ENCODE measurements around the gene DPYSL3.
"Not testable (repeated sequence)": the region's sequence is repeated elsewhere in the genome, so short reads cannot be mapped to it uniquely, and the experiment has no call there.

DPYSL3 gene

DNA sequence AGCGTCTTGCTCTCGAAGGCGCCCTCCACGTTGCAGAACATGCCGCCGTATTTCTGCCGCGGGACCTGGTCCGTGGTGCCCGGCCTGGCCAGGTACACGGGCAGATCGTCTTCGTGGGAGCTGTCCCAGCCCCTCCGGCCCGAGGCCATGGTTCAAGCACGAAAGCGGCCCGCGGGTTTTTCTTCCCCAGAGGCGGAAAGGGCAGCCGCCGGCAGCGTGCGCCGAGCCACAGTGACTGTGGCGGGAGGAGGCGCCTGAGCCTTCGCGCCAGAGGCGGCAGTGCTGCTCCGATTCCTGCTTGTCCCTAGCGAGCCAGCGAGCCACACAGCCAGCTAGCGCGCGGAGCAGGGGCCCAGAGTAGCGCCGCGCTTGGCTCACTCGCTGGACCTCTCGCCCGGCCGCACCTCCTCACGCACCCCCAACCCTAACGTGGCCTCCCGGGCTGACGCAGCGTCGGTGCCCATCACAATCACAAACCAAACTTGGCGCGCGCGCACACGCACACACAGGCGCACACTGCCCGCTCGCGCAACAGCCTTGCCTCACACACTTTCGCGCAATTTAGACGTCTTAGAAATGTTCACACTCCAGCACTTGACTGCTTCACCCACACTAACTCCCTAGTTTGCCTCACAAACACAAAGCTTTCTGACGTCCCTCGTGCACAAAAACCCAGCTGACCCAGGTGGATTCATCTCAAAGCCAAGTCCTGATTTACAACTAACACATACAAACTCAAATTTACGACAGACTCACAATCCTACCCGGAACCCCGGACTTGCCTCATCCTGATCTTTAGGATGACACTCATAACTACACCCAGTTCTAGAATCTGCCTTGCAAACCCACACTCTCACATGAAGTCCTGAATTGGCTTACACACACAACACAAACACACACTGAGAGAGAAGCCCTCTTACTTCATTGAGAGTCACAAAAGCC is at the start of gene DPYSL3:
DPYSL3 (minus strand) TSS at position 359 of the 942 bp plus-strand sequence; CDS start at position 149, 210 bp downstream.
- peak; percentile 77 for DNase-seq

DNA sequence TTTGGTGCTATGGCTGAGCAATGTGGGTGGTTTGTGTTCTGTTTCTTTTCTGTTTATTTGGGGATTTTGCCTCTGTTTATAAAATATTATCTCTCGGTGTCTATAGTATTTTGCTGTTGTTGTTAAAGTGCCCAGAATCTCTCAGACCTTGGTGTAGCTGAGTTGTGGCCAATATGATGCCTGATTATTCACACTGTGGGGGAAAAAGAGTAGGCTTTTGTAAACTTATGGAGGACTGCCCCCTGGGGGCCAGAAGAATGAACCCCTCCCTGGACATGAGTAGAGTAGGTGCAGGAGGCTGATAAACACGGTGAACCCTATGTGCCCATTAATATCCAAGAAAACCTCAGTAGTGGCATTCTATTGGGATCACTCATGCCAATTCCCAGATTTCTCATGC is 49.0 kb upstream of the DPYSL3 start:
- DNase-seq = peak; percentile 71

DNA sequence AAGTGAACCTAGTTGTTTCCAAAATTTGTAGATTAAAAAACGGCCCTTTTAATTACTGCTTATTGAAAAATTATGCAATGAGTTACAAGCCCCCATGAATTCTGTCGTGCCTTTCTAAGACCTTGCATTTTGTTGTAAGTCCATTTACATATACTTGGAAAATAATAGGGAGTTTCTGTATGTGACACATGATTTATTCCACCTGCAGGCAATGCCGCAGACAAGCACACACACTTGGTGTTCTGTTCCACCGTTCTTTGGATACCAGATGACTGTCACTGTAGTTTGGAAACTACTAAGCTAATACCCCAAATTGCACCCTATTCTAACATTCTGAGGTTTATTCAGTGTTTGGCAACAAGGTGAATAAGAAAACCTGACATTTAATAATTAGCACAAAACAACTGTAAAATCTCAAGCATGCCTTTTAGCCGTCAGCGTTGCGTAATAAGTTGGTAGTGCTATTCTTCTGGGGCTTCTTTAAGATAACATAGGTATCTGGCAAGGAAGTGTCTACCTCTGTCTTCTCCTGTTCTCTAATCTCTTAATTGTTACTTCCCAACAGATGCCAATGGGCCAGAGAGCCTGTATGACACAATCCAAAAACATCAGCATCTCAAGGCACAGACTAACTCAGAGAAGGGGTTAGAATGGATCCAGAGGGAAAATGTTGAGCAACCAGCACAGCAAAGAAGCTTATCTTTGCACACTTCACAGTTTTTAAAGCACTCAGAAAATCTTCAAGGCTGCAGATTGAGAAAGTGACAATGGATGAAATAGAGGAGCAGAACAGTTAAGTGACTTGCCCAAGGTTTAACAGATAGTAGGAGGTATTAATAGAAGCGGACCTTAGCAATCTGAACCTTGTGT is 48.2 kb upstream of the DPYSL3 start:
- DNase-seq = no peak

DNA sequence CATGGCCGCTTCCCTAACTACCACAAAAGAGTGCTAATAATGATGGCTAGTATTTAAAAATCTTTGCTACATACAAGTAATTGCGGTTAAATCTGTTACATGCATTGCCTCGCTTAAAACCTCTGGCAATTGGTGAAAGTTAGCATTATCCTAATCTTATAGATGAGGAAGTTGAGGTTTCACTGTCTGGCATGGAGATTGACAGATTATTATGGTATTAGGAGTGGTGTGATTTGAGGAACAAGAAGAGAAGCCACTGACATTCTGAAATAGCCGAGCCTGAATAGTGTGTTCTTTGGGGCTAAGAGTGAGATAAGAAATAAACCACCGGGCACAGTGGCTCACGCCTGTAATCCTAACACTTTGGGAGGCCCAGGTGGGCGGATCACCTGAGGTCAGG is 45.3 kb upstream of the DPYSL3 start:
- no peak for DNase-seq

DNA sequence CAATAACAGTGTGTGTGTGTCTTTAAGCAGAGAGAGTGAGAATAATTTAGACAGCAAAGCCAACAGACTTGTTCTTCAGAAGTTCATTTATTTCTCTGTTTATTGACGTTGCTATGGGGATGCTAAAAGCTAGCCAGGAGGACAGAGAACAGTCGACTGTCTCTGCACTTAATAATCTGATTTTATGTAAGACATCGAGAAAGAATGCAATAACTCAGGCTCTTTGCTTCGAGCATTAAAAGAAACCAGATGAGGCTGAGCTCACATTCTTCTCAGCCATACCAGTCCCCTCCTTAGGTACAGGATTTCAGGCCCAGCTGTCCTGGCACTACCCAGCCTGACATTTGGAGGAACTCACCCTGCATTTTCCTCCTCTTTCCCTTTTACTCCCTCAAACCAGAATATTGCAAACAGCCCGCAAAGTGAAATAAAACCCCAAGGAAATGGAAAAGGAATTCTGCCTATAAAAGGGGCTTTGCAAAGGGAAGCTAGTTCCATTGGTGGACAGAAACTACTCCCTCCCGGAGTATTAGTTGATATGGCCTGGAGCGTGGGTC is 44.5 kb upstream of the DPYSL3 start:
- peak; percentile 92 for DNase-seq

DNA sequence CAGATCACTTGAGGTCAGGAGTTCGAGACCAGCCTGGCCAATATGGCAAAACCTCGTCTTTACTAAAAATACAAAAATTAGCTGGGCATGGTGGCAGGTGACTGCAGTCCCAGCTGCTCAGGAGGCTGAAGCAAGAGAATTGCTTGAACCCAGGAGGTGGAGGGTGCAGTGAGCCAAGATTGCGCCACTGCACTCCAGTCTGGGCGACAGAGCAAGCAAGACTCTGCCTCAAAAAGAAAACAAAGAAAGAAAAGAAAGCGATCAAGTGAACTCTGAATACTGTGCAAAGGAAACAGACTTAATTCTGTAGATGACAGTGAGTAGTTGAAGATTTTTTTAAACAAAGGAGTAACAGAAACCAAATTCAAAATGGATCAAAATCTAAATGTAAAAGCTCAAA is 43.9 kb upstream of the DPYSL3 start:
- DNase-seq = not testable (repeated sequence)

DNA sequence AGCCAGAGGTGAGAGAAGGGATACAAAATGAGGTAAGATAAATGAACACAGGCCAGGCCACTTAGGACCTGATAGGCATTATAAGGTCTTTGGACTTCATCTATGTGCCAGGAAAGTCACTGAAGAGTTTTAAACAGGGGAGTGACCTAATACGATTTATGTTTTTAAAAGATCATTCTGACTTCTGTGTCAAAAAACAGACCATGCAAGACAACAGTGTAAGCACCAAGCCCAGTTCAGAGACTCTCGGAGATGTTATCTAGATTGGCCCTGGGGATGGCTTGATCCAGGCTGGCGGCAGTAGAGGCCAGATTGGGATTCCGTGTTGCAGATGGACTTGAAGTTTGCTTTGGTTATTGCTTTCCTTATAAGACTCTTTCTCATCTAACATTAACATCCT is 43.0 kb upstream of the DPYSL3 start:
- no peak for DNase-seq

DNA sequence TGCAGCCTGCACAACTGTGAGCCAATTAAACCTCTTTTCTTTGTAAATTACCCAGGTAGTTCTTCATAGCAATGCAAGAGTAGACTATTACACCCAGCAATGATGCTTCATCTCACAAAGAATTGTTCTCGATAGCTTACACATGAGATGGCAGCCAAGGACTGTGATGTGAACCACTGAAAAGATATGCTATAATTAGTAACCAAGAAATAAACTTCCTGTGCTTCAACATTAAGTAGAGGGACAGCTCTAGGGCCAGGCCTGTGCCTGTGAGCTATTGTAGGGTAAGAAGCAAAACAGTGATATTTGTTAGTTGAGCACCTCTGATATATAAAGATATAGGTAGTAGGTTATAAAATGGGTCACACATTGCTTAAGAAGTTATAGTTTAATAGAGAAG is 41.8 kb upstream of the DPYSL3 start:
- DNase-seq = no peak

DNA sequence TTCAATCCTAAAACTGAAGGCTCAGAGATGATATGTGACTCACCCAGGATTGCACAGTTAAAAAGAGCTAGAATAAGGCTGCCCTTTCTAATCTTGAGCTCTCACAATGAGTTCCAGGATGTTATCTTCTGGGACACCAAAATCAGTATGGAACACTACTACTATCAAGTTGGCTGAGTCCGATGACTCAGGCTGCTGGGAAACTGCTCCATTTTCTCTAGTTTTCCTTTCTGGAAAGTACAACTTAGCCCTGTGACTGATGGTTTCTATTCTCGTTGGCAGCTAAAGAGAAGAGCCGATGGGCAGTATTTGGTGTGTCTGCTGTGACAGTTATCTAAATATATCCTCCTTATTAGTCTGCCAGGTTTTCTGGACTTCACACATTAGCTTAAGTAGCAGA is 37.9 kb upstream of the DPYSL3 start:
- DNase-seq = no peak

DNA sequence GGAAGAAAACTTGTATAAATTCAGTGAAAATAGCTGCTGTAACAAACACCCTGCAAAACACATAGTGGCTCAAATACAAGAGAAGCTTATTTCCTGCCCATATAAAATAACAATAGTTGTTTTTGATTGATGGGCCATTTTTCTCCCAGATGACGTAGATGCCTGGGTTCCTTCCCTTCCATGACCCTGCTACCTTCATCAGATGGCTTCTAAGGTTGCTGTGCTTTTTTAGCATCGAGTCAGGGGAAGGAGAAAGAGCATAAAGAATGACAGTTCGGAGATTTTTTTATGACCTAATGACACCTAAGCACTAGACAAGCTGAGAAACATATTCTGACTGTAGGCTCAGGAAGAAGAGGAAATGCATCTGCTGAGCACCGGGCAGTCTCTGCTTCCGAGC is 34.7 kb upstream of the DPYSL3 start:
- no peak for DNase-seq

DNA sequence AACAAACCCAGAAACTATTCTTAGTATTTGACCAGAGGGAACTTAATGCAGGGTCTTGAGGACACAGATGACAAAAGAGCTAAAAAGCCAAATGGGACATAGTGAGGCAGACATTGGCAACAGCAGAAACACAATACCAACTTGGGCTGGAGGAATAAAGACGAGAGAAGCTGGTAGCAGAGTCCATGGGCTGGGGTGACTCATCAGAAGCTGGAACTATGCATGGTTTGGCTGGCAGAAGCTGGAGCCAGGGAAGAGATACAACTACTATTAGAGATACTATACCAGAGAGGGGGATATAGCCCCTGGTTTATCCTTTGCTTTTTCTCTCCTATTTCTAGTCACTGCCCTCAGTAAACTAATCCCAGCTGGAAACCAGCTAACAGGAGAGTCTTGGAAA is 29.2 kb upstream of the DPYSL3 start:
- DNase-seq = no peak

DNA sequence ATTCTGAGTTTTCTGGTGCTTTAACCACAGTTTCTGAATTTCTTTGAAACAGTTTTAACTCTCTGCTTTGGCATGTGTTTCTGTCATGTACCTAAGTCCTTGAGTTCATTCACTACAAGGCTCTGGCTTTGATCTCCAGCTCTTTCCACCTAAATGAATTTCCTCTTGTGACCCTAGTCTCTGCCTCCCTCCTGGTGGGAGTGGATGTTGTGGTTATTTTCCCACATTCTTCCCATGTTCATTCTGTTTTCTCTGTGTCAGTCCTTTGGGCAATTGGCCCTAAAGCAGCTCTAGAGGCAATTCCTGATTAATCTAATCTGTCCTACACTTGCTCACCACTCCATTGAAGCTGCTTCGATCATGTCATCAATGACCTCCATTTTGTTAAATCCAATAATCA is 28.4 kb upstream of the DPYSL3 start:
- no peak for DNase-seq

DNA sequence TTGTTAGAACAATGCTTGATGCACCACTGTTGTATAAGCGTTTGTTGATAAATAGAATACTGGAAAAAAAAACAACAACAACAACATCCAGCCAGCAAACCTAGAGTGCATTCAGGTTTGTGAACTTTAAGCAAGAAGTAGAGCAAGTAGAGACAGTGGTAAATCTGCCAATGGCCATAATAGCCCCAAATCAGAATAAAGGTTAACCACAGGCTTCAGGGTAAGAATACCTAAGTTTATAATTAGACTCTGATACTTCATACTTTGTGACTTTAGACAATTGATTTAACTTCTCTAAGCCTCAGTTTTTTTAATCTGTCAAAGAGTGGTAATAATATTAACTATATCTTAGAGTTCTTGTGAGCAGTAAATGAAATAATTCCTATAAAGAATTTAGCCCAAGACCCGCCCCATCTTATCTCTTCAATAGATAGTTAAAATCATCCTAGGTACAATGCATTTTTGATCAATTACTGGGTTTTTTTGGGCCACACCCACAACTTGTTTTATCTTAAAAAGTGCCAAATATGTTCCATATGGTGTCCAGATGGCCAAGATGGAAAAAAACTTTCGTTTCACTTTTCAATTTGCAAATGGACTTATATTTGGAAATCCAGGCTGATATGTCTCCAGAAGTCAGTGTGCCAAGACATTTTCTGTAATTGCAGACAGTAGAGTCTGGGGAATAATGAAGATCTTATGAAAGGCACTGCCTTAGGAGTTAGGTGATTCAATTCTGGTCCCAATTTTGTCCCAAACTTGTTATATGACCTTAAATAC is 24.5 kb upstream of the DPYSL3 start:
- peak; percentile 59 for DNase-seq

DNA sequence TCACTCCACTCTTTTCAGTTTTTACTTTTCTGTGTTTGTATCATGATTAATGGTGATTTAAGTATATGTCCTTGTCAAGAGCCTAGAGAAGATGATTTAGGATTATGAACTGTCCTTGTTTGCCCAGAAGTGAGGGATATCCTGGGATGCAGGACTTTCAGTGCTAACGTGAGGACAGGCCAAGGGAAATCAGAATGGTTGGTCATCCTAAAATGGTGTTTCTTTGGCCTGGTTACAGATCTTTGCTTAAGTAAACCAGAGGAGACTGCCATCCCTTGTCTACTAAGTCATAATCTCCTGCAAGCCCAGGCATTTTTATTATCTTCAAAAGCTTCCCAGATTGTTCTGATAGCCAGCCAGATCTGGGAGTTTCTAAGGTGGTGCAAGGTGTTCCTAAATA is 22.3 kb upstream of the DPYSL3 start:
- no peak for DNase-seq

DNA sequence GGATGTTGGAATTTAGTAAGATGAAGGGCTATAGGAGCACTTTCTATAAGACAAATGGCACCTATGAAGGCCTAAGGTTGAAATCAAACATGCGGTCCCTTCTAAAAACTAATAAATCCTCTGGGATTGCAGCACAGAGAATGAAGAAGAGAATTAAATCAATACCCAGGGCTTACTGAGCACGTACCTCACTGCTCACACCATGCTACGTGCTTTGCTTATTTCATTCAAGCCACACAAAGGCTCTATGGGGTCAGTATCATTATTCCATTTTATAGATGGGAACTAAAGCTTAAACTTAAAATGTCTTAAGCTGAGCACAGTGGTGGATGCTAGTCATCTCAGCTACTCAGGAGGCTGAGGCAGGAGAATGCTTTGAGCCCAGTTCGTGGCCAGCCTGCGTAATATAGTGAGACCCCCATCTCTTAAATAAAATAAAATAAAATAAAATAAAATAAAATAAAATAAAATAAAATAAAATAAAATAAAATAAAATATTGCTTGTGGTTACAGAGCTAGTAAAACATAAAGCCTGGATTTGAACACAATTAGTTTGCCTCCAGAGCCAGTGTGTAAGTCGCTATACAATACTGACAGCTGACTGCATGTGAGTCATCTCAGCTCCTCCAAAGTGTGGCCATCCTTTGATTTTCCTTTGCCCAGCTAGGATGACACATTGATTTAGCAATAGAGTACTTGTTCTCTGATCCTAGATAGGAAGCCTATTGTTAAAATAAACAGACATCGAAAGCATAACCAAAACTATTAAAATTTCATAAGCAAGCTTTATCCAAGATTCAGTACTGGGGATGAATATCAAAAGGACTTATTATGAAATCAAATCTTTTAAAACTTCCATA is 20.9 kb upstream of the DPYSL3 start:
- peak; percentile 83 for DNase-seq

DNA sequence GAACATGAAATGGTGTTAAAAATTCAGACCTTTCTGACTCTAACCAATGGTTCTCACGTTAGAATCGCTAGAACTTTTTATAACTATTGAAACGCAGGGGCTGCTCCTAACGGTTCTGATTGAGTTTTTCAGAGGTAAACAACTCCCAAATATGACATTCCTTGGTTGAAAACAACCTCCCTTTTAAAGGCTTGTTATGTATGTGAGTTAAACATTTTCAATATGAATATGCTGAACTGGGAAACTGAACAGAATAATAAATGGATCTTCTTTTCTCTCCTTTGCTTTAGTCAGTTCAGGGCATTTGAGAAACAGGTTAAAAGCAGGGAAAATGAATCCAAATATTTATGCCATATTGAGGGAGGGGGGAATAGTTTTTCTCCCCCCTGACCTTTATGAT is 13.2 kb upstream of the DPYSL3 start:
- DNase-seq = no peak

DNA sequence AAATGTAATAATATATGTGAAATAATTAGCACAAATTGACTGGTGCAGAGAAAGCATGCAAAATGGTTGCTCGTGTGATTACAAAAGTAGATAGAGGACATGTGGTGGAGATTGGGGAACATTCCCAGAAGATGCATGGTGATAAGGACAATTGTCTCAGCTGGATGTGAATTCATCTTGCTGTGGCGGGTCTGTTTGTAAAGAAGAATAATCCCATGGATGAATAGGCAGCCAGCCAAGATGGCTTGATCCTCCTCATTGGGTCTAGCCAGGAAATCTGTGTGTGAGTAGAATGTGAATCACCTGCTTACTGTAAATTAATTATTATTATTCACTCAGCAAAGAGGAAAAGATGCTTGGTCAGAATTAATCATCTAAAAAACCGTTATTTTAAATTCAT is 12.6 kb upstream of the DPYSL3 start:
- DNase-seq = peak; percentile 82

DNA sequence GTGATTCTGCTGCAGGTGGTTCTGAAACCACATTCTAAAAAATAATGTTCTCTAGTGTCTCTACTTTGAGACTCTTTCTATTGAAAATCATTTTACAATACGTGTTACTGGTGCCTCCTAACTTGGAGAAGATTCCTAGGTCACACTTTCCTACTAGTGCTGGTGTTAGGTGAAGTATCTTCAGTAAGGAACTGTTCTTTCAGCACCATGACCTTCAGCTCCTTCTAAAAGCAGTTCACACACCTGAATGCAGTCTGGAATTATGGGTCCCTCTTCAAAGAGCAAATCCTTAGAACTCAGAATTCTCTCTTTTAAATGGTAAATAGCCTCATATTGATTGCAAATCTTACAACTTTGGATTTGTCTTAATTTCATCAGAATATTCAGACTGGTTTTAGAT is 10.6 kb upstream of the DPYSL3 start:
- no peak for DNase-seq

DNA sequence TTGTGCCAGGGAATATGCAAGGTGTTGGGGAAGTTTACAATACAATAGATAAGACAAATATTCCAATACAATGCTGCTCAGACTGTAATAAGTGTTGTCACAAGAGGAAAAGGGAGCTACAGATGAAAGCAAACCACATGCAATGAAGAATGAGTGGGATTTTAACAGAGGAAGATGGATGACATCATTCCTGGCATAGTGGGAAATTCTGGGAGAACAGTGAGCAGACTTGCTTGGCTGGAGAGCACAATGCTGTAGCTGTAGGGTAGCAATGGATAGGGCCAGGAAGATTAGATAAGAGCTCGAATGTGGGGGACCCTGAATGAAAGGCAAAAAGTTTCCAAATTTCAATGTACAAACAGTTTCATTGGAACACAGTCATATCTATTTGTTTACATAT is 9.5 kb upstream of the DPYSL3 start:
- no peak for DNase-seq

DNA sequence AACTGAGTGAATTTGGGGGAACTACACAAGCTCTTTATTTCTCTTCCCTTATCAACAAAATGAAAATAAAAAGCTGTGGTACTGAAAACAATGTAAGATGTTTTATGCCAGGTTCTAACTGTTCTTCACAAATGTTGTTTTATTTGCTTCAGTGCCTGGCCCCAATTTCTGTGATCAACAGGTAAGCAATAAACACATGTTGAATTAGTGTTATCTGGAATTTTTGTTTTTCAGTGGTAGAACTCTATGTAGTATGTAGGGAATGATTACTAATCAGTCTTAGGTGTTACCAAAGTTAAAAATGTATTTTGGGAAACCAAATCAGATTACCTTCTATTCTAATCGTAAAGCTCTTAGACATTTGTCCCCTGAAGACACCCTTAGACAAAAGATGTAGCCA is 7.5 kb upstream of the DPYSL3 start:
- DNase-seq = no peak

DNA sequence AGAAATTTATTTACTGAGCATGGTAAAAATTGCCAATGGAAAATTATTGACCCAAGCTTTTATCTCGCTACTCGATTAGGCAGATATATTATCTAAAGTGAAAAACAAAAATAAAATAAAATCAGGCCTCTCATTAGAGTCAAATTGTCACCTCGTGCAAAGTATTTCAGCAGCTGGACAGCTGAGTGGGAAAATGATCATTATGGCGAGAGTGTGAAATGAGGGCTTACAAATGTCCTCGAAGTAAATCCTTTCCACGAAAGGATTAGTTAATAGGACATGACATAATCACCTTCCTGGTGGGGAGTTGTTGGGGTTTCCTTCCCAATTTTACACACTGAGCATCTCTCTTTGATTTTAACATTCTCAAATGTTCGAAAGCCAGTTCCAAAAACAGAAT is 5.4 kb upstream of the DPYSL3 start:
- no peak for DNase-seq
